Measurements from ENCODE around the gene PDE6D.

Gene PDE6D

DNA sequence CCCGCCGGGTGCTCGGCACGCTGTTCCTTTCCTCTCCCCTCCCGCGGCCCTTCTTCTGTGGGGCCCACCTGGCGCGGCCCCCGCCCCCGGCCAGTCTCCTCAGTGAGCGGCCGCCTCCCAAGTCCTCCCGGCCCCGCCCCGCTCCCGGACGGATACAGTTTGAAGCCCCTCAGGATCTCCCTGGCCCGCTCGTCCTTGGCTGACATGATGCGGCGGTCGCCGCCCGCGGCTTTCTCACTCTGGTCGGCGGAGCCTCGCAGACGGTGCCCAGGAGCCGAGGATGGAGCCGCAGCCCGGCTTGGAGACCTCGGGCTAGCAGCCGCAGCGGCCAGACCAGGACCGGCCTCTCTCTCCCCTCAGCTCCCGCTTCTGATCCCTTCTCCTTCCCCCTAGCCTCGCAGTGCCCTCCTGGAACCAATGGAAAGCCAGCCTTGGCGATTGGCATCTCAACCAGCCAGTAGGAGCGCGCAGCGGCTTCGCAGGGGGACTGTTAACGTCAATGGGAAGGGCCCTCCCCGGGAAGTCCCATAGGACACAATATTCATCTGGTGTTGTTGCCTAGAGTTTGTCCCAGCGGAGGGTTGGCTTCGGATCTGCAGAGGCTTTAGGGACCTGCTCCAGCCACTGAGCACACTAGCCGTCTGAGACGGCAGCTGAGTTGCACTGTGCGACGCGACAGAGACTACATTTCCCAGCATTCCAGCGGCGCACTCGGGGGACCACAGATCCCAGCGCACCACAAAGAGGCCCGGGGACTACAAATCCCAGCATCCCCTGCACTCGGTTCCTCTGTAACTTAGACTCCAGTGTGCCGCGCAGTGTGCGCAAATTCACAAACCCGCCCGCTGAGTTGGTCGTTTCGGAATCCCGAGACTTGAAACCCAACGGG lies at the start of gene PDE6D:
PDE6D (minus strand) TSS at position 374 of the 889 bp plus-strand sequence; CDS start at position 206, 168 bp downstream.
- peak; percentile 80 for DNase-seq

DNA sequence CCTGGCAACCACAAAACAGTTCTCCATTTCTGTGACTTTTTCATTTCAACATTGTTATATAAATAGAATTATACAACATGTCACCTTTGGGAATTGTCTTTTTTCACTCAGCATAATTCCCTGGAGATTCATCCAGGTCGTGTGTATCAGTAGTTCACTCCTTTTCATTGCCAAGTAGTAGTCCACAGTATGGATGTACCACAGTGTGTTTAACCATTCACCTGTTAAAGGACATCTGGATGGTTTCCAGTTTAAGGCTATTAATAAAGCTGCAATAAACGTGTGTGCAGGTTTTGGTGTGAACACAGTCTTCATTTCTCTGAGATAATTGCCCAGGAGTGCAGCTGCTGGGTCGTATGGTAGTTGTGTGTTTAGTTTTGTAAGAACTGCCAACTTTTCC lies 40.8 kb upstream of the PDE6D start:
- no peak for DNase-seq

DNA sequence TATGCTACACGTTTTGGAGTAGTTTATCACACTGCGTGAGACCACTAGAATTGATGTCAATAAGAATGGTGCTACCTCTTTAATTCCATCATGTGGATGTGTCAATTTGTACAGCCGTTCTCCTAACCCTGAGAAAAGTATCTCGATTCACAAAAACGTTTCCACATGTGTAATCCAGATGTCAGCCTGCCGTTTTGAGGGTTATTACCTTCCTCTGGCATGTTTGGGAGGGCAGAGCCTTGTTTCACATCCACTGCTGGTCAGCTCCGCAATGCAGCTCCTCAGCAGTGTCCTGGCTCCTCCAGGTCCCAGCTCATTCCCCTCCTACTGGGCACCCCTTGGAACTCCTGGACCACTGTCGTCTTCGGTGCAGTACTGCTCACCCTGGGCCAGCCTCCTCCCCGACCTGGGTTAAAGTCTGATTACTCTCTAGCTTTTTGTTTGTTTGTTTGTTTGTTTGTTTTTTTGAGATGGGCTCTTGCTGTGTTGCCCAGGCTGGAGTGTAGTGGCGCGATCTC lies 39.8 kb upstream of the PDE6D start:
- no peak for DNase-seq

DNA sequence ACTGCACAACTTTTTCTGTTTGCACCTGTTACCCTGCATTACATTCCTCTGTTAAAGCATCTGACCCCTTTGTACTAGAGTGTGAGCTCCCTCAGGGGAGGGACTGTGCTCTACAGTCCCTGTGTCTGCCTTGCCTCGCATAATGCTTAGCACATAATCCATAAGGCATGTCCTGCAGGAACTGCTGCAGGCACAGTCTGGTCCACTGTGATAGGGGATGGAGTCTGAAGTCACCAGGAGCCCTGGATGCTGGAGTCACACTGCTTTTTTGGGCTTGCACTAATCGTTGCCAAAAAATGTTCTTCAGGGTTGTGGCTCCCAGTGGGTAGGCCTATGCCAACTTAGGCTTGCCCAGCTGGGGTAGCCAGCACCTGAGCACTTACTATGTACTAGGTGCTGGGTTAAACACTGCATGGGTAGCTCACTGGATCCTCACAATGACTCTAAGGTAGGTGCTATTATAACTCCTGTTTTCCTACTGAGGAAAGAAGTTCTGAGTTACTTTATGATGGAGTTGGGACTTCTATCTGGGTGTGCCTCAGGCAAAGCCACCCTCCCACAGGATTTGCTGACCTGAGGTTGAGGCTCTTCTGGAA lies 38.5 kb upstream of the PDE6D start:
- DNase-seq, result no peak

DNA sequence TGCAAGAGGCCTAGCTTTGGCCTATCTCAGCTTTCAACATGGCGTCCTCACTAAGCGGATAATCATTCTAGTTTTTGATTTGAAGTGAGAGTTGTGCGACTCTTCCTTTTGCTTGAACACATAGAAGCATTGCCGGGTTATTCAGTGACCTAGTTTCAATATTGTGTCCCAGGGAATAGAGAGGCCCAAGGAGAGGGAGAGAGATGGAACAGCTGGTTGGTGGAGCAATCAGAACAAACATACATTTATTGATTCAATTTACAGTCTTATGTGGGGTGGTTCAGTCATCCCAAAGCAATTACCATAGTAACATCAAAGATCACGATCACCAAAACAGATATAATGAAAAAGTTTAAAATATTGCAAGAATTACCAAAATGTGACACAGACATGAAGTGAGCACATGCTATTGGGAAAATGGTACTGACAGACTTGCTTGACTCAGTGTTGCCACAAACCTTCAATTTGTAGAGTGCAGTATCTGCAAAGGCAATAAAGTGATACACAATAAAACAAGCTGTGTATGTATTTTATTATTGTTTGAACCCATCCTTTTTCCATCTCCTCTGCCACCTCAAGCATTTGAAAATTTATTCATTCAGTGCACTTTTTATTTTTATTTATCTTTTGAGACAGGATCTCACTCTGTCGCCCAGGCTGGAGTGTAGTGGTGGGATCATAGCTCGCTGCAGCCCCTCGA lies 35.4 kb upstream of the PDE6D start:
- DNase-seq, result no peak

DNA sequence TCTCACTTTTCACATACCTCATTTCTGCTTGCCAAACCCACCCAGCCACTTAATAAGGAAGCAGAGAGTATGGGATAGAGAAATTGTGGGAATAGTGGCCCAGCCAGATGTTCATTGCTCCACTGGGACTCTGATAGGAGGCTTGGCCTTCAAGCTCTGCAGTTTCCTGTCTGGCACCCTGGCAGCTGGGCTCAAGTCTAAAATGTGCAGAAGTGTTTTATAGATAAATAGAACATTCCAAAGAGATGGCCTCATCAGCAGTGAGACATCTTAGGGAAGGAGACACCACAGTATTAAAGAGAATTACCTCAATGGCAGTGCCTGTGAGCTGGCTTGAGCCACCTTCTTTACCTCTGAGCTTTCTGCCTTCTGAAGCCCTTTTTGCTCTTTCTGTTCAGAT lies 29.8 kb upstream of the PDE6D start:
- DNase-seq, result no peak

DNA sequence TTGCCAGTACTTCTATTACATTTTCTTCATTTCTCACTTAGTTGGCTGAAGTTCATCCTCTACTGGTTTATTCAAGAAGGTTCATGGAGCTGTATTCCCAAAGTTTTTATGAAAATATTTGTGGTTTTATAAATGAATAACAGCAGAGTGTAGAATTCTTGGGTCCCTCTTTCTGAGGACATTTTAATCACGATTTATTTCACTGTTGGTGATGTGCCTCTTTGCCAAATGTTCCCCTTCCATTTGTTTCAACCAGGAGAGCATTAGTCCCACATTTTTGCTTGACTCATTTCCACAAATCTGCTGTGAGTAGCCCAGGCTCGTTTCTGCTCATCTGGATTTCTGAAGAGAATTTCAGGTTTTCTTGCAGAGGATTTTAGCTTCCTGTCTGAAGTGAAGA lies 25.9 kb upstream of the PDE6D start:
- DNase-seq, result no peak

DNA sequence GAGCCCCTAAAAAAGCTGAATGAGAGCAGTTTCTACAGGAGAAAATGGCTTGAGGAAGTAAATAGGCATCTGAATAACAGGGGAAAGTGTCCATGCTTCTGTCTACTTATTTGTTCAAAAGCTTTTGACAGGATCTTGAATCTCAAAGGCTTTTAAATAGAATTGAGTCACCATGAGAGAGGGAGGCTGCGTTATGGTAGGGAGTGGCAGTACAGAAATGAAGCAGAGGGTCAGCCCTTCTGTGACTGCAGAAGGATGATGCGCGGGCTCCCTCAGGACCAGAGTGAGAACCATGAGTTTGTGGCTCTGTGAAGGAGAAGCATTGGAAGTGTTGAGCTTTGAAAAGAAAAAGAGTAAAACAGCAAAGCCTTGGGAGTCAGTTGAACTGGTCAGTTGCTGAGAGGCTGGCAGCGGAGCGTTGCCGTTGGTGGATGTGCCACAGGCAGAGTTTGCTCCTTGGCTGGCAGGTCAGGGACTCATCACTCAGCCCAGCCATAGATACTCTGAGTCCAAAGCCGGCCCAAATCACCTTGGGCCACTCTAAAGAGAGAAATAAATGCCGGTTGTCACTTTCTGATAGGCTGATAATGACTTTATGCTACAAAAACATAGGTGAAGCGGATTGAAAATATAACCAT lies 22.5 kb upstream of the PDE6D start:
- no peak for DNase-seq

DNA sequence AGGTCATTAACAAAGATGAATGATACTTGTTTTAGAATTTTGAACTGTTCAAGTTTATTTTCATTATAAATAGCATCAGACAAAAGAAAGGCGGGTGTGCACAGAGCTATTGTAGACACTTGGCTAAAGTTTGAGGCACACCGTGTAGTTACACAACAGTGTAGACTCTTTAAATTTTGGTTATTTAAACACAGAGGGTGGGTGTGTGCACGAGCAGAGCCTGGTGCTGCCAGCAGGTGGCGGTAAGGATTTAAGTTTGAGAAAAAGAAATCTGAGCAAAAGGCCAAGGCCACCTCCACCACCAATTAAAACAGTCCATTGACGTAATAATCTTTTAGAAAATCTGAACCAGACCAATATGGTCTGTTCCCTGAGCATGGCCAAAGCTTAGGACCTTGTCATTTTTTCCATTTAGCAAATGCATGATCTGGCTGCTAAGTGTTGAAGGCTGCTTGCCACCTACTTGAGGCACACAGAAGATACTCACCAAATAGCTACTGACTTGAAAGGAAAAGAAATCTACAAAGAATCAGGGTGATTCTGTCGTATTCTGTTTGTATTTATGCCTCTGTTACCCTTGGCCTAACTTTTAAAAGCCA lies 19.5 kb upstream of the PDE6D start:
- no peak for DNase-seq

DNA sequence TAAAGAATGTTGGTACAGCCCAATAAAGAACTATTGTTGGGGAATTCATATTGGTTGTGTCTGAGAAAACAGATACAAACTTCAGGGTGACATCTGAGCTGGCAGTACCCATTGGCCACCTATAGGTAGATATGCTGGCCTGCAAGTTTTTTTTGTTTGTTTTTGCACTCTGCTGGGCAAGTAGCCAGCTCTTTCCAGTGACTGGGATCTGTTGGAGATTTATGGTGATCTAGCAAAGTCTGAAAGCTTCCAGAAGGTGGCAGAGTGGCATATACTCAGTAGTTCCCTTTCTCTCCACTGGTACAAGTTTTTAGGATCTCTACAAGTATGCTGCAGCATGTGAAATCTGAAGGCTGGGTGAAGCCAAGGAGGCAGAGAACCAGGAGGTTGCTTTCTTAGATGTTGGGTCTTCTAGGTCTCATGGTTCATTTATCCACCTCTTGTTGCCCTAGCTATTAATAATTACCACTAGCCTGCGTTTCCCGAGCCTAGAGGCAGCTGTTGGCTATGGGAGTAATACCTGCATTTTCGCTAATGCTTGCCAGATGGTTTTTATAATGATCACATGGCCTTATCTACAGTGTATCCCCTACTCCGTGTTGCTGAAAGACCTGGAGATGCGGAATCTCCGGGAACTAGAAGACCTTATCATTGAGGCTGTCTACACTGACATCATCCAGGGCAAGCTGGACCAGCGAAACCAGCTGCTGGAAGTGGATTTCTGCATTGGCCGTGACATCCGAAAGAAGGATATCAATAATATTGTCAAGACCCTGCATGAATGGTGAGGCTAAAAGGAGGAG lies 14.6 kb upstream of the PDE6D start:
- no peak for DNase-seq

DNA sequence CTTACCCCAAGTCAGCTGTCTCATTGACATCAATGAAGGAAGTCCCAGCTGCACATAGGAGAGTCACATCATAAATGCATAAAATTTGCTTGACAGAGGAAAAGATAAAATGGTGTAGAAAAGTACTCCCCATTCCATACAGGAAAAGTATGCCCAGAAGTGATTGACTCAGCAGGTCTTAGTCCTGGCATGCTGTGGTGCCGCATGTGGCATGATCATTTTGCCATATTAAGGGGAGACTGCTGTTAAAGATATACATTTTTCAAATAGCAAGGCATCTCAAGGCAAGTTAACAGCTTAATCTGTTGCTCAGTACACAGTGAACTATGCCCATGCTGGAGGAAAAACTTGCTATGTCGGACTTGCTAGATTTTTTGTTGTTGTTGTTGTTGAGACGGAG lies 13.3 kb upstream of the PDE6D start:
- no peak for DNase-seq

DNA sequence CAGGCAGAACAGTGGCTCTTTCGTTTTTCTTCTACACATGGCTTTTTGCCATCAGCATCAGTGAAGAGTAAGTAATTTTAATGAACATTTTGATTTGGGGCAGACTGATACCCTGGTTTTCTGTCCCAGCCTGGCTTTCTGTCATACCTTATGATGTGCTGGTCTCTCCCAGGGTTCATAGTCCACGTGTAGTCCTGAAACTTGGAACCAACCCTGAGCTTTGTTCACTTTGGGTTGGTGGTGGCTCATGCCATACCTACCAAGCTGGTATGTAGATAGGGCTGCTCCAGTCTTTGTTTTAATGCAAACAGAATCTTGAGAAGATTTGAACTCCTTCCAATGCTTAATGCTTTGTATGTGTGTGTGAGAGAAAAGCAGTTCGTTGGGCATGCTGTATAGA lies 10.0 kb upstream of the PDE6D start:
- no peak for DNase-seq

DNA sequence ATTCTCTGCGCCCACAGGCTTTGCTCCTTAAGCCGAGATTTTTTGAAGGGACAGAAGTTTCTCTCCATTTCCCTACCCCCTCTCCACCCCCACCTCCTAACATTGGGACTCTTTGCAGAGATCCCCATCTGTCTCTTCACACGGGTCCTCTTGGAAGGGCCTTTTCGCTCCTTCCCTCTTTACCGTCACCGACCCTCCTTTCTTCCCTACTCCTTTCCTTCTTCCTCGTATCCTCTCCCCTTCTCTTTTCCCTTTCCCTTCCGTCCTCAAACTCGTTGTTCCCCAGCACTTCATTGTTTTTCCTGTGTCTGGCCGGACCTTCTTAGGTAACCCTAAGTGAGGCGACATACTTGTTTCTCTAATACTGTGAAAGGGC lies 5.8 kb upstream of the PDE6D start:
- DNase-seq, result no peak

DNA sequence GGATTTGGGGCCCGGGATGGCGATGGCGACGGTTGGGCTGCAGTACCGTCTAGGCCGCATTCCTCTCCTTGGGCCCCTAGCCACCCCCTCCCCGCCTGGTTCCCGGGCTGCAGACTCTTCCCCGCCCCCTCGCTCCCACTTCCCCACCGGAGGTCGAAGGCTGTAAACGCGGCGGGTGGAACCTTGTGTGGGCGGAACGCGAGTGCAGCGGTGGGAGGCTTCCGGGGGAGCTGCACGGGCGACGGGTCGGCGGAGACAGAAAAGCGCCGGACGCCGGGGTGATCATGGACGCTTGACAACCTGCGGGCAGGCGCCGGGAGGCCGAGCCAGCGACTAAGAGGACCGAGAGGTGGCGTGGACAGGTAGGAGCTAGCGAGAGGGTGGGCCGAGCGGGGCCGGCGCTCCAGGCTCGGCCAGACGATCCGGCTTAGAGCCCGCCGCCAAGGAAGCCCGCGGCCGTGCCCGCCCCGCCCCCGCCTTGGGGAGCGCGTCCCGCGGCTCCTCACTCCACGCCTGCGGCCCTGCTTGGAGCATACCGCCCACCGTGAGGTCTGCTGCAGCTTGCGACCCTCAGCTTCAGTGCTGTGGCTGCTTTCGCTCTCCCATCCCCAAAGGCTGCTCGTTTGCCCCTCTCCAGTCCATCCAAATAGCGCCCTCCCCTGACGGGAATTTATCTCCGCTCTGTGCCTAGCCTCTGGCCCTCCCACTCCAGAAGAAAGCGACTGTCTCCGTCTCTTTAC lies 5.3 kb upstream of the PDE6D start, which contains the start of gene COPS7B:
COPS7B (plus strand) TSS at position 269 of the 740 bp plus-strand sequence. CDS start 2,126 bp downstream, outside the sequence.
- DNase-seq, result peak; percentile 20

DNA sequence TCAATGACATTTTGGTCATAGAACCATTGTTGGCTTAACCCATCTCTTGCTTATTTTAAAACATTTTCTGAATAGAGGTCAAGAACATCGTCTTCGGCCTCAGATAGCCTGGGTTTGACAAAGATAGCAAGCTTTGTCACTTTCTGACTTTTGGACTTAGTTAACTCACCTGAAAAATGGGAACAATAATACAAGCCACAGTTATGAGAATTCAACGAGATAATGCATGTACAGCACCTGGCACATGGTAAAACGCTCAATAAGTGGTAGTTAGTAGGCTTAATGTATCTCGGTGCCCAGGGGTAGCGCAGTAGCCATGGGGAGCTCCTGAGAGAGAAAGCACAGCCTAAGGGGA lies 4.7 kb upstream of the PDE6D start:
- DNase-seq, result no peak

DNA sequence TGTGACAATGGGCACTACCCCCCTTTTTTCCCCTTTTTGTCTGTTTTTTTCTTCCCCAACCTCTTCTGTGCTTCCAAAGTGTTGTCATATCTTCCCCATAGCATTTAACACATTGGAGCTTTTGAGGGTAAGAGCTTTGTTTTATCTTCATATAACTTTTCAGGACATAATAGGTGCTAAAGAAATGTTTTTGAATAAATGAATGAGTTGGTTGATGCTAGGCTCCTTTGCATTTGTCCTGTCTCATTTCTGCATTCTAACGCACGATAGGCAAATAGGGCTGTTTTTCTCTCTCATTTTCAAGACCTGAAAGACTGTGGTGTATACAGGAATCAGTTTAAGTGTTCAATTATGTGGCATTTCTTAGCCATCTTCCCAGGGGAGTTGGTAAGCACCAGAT lies 4.3 kb upstream of the PDE6D start:
- no peak for DNase-seq

DNA sequence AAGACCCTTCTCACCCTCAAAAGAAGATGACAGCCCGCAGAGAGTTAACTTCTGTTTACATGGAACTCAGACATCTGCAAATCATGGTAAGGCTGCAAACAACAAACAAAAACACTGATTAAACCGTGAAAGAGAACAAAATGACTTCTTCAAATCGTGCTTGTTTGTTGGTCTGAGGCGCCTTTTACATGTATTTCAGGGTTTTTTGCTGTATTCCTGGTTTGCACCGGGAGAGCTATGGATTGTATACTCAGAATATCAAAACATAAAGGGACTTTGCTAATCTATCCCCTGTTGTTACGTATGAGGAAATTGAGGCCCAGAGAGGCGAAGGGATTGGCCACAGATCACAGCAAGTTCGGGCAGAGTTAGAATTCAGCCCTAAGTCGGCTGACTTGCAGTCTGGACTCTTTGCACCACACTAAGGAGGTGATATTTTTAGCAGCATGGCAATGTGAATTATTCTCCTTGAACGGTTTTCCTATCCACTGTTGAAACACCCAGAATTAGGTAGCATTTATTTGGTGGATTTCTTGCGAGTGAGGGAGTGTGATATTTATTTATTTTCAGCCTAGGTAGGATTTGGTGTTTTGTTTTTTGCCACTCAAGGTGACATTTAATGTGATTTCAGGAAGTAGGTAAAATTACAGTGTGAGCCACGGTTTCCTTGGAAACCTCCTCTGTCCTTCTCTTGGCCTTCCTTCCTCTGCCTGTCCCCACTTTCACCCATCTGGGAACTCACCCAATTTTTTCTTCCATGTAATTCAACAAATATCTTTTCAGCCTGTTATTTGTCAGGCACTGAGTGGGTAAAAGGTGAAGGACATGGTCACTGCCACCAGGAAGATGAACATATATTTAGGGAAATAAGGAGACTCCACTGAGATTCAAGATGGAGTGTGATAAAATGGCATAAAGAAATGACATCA lies 980 bp upstream of the PDE6D start:
- no peak for DNase-seq

DNA sequence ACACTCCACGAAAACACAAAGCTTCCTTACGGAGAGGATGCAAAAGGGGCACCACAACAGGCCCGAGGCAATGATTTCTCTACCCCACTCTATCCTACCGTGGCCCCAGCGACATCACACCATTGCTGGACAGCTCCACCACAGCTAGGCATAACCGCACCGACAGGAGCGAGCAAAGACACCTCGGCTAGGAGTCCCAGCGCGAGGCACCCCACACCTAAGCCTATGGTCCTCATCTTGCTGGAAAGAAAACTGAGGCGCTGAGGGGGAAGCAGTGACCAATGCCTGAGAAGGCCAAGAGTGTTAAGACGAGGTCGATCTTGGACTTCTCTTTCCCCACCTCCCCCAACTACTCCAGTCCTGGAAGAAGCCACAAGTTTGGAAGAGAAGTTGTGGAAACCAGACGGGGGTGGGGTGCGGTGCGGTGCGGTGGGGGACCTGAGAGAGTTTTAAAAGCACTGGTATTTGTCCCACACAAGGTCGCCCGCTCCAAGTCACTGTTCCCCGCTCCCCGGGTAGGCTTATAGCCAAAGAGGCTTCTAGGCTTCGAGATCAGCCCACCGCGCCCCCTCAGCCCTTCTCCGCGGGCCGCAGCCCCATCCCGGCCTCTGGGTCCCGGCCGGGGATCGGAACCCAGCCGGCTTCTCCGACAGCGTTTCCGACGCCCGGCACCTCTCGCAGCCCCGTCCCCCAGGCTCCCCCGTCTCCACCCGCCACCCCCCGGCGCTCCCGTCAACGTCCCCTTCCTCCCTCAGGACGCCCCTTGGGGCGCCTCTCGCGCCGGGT lies 766 bp downstream of the PDE6D start:
- DNase-seq, result no peak

Measured in NCI-H1436 treated with DMSO at 0.1 percent for 48 hours (cell line).